Measurements from ENCODE around the gene SLC15A3.

Gene SLC15A3

GRCh38 chr11:60951904-60952741 is at the start of gene SLC15A3:
Gene SLC15A3 (minus strand): TSS chr11:60952176. CDS start chr11:60951551, 625 bp downstream.
- no peak for DNase-seq

GRCh38 chr11:61000426-61000825 is 48.5 kb upstream of the SLC15A3 start:
- DNase-seq, result no peak

GRCh38 chr11:60996381-60997138 is 44.6 kb upstream of the SLC15A3 start:
- DNase-seq, result no peak

- DNase-seq, result no peak
Observed at GRCh38 chr11:60995798-60996197, 43.8 kb upstream of the SLC15A3 start.

- DNase-seq, result no peak
Observed at GRCh38 chr11:60994541-60995080, 42.6 kb upstream of the SLC15A3 start.

GRCh38 chr11:60993615-60994014 is 41.6 kb upstream of the SLC15A3 start:
- no peak for DNase-seq

GRCh38 chr11:60992842-60993409 is 41.0 kb upstream of the SLC15A3 start:
- DNase-seq, result no peak

- no peak for DNase-seq
Observed at GRCh38 chr11:60991457-60991856, 39.5 kb upstream of the SLC15A3 start.

- no peak for DNase-seq
Observed at GRCh38 chr11:60989093-60989650, 37.2 kb upstream of the SLC15A3 start.

- DNase-seq, result no peak
Observed at GRCh38 chr11:60988658-60989057, 36.7 kb upstream of the SLC15A3 start.

GRCh38 chr11:60987577-60988277 is 35.8 kb upstream of the SLC15A3 start:
- no peak for DNase-seq

GRCh38 chr11:60985991-60986915 is 34.3 kb upstream of the SLC15A3 start:
- DNase-seq, result no peak

GRCh38 chr11:60985501-60985900 is 33.5 kb upstream of the SLC15A3 start:
- no peak for DNase-seq

- DNase-seq, result no peak
Observed at GRCh38 chr11:60984636-60985035, 32.7 kb upstream of the SLC15A3 start.

- DNase-seq, result no peak
Observed at GRCh38 chr11:60984149-60984548, 32.2 kb upstream of the SLC15A3 start.

- no peak for DNase-seq
Observed at GRCh38 chr11:60982184-60982583, 30.2 kb upstream of the SLC15A3 start.

- no peak for DNase-seq
Observed at GRCh38 chr11:60981515-60981914, 29.5 kb upstream of the SLC15A3 start.

- DNase-seq, result no peak
Observed at GRCh38 chr11:60978546-60979380, 26.8 kb upstream of the SLC15A3 start.

GRCh38 chr11:60977836-60978235 is 25.9 kb upstream of the SLC15A3 start:
- no peak for DNase-seq

GRCh38 chr11:60977224-60977623 is 25.2 kb upstream of the SLC15A3 start:
- DNase-seq, result no peak
